ENCODE data around the gene DNM3.

Gene DNM3

GRCh38 chr1:171881442-171881841, 40.1 kb downstream of the DNM3 start:
- TF ChIP-seq, protein P1, sequence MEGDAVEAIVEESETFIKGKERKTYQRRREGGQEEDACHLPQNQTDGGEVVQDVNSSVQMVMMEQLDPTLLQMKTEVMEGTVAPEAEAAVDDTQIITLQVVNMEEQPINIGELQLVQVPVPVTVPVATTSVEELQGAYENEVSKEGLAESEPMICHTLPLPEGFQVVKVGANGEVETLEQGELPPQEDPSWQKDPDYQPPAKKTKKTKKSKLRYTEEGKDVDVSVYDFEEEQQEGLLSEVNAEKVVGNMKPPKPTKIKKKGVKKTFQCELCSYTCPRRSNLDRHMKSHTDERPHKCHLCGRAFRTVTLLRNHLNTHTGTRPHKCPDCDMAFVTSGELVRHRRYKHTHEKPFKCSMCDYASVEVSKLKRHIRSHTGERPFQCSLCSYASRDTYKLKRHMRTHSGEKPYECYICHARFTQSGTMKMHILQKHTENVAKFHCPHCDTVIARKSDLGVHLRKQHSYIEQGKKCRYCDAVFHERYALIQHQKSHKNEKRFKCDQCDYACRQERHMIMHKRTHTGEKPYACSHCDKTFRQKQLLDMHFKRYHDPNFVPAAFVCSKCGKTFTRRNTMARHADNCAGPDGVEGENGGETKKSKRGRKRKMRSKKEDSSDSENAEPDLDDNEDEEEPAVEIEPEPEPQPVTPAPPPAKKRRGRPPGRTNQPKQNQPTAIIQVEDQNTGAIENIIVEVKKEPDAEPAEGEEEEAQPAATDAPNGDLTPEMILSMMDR (IDR thresholded peaks at IDR 0.05; ENCODE audit: insufficient read depth, missing control alignments): no peak
- DNase-seq (ENCODE audit: insufficient read length, low spot score) (no peak), FAIRE-seq (no peak)

DNA sequence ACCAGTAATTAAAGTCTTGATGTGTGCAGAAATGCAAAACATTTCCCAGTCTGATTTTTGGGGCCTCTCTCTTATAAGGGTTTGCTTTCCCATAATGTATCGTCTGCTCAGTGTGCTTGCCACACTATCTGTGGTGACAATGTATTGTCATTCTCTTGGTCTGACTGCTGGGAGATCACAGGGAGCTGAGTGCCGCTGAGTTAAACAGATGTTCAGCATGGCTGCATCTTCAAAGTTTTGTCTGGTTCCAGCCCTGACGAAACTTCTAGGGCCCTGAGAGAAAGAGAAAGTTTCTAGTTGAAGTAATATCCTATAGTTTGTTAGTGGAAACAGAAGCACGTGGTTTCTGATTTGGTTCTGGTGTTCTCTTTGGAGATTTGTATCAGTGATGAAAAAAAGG, 42.6 kb downstream of the DNM3 start:
- FAIRE-seq: no peak
- TF ChIP-seq, protein P1 (IDR thresholded peaks at IDR 0.05; ENCODE audit: insufficient read depth, missing control alignments): no peak
- no peak for DNase-seq (ENCODE audit: insufficient read length, low spot score)

- TF ChIP-seq, protein P1 (IDR thresholded peaks at IDR 0.05; ENCODE audit: insufficient read depth, missing control alignments): no peak
- FAIRE-seq (no peak), DNase-seq (ENCODE audit: insufficient read length, low spot score) (no peak)
Measured at GRCh38 chr1:171884475-171884874, 43.2 kb downstream of the DNM3 start.

DNA sequence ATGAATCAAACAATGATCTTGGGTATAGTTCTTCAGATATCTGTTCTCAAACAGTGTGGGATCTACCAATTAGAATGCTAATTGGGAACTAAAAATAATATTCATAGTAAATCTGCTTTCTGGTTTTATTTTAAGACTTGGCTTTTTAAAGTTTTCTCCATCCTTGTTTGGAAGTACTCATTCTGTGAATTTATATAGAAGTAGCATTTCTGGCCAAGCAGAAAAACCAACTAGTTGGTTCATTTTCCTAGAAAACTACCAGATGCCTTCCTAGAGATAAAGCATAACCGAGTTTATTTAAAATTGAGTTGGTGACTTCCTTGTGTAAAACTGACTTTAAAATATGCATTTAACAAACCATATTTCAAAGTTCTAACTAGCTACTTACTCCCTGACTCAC, 48.8 kb downstream of the DNM3 start:
- FAIRE-seq: peak; percentile 60

GRCh38 chr1:171896936-171897703, 55.8 kb downstream of the DNM3 start:
- FAIRE-seq: peak; percentile 87
- TF ChIP-seq, protein P1 (IDR thresholded peaks at IDR 0.05; ENCODE audit: insufficient read depth, missing control alignments): no peak
- no peak for DNase-seq (ENCODE audit: insufficient read length, low spot score)

More for the DNA sequence above, 48.8 kb downstream of the DNM3 start:
- DNase-seq (ENCODE audit: insufficient read length, low spot score): no peak
- TF ChIP-seq, protein P1 (IDR thresholded peaks at IDR 0.05; ENCODE audit: insufficient read depth, missing control alignments): no peak

- DNase-seq (ENCODE audit: insufficient read length, low spot score) (no peak), FAIRE-seq (no peak)
- TF ChIP-seq, protein P1 (IDR thresholded peaks at IDR 0.05; ENCODE audit: insufficient read depth, missing control alignments): no peak
Measured at GRCh38 chr1:171898941-171899340, 57.6 kb downstream of the DNM3 start.

DNA sequence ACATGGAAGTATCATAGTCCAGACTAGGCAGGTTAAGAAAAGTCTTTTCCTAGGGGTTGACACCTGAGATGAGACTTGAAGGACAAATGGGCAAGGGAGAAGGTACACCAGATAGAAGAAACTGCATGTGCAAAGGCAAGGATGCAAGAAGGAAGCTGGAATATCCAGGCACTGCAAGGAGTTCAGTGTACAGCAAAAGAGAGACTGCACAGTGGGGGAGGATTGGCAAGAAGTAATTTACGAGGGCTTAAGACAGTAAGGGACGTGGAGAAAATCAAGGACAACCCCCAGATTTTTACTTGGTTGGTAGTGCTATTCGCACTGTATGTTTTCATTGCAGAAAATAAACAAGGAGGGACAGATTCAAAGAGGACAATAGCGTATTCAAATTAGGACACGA, 58.5 kb downstream of the DNM3 start:
- DNase-seq (ENCODE audit: insufficient read length, low spot score): no peak
- FAIRE-seq: no peak
- TF ChIP-seq, protein P1 (IDR thresholded peaks at IDR 0.05; ENCODE audit: insufficient read depth, missing control alignments): no peak

All from D721Med (cell line).